8988T (cell line): ENCODE data around the gene HDC.

ENCODE experiments used
- DNase-seq: peaks from one replicate; pipeline ENCODE4 v3.0.0; 2011

HDC gene

GRCh38 chr15:50224606-50225005 lies 40.9 kb downstream of the HDC start:
- no peak for DNase-seq

GRCh38 chr15:50222181-50222580 lies 43.3 kb downstream of the HDC start:
- DNase-seq, result no peak

- DNase-seq, result no peak
Measured at GRCh38 chr15:50219820-50220219, 45.7 kb downstream of the HDC start.

GRCh38 chr15:50218691-50219090 lies 46.8 kb downstream of the HDC start:
- no peak for DNase-seq

- DNase-seq, result no peak
Measured at GRCh38 chr15:50218291-50218690, 47.2 kb downstream of the HDC start.

GRCh38 chr15:50210462-50211157 lies 54.9 kb downstream of the HDC start:
- DNase-seq, result no peak

GRCh38 chr15:50209809-50210208 lies 55.7 kb downstream of the HDC start:
- DNase-seq, result no peak

- no peak for DNase-seq
Measured at GRCh38 chr15:50206020-50206419, 59.5 kb downstream of the HDC start.

GRCh38 chr15:50202003-50202402 lies 63.5 kb downstream of the HDC start:
- no peak for DNase-seq

- DNase-seq, result no peak
Measured at GRCh38 chr15:50192926-50193620, 72.5 kb downstream of the HDC start.

GRCh38 chr15:50192164-50192563 lies 73.4 kb downstream of the HDC start:
- no peak for DNase-seq
